GM23248 (cell line): ENCODE results near the gene APP. TPM values are rescaled to one million over a fixed set of nuclear protein-coding genes. Genes with fewer than 3 reads are reported as not detected.
A peak's percentile ranks its signal among the peaks of the same experiment; 100 is the strongest.

Source experiments
- DNase-seq: peaks from one replicate; pipeline ENCODE4 v3.0.0-alpha.2; 2015
- H2AFZ ChIP-seq: fragments of 200-600 bp; sonication (generic); 2 replicates; pipeline ENCODE4 v1.6.1; 2016; ENCODE audit warnings: antibody characterized with exemption
- H3F3A ChIP-seq: fragments of 200-600 bp; sonication (generic); 2 replicates; pipeline ENCODE4 v1.6.1; 2016; ENCODE audit warnings: mild to moderate bottlenecking, antibody characterized with exemption, mixed run types; ENCODE audit not compliant: insufficient read depth
- H3K27ac ChIP-seq: fragments of 200-600 bp; sonication (generic); 2 replicates; pipeline ENCODE4 v1.5.1; 2016; ENCODE audit warnings: mild to moderate bottlenecking
- H3K27me3 ChIP-seq: fragments of 200-600 bp; sonication (generic); replicated peaks from 2 replicates; pipeline ENCODE4 v1.6.1; 2016; ENCODE audit warnings: mild to moderate bottlenecking; ENCODE audit not compliant: insufficient read depth
- H3K36me3 ChIP-seq: fragments of 200-600 bp; sonication (generic); 2 replicates; pipeline ENCODE4 v1.6.1; 2016; ENCODE audit warnings: low read depth, mild to moderate bottlenecking
- H3K4me1 ChIP-seq: fragments of 200-600 bp; sonication (generic); 2 replicates; pipeline ENCODE4 v1.6.1; 2016; ENCODE audit warnings: mild to moderate bottlenecking; ENCODE audit not compliant: insufficient read depth
- H3K4me2 ChIP-seq: fragments of 200-600 bp; sonication (generic); one replicate; pipeline ENCODE4 v1.6.1; 2016; ENCODE audit warnings: mild to moderate bottlenecking; ENCODE audit not compliant: unreplicated experiment
- H3K4me3 ChIP-seq: fragments of 200-600 bp; sonication (generic); 2 replicates; pipeline ENCODE4 v1.5.1; 2016; ENCODE audit warnings: mild to moderate bottlenecking
- H3K79me2 ChIP-seq: fragments of 200-600 bp; sonication (generic); 2 replicates; pipeline ENCODE4 v1.6.1; 2016; ENCODE audit warnings: mild to moderate bottlenecking; ENCODE audit not compliant: insufficient read depth
- H3K9ac ChIP-seq: fragments of 200-600 bp; sonication (generic); 2 replicates; pipeline ENCODE4 v1.6.1; 2016; ENCODE audit warnings: mild to moderate bottlenecking
- H3K9me2 ChIP-seq: fragments of 200-600 bp; sonication (generic); 2 replicates; pipeline ENCODE4 v1.6.1; 2016; ENCODE audit warnings: mixed run types, mild to moderate bottlenecking, moderate library complexity; ENCODE audit not compliant: insufficient read depth
- H3K9me3 ChIP-seq: fragments of 200-600 bp; sonication (generic); one replicate; pipeline ENCODE4 v1.6.1; 2017; ENCODE audit warnings: low read depth
- H4K20me1 ChIP-seq: fragments of 200-600 bp; sonication (generic); 2 replicates; pipeline ENCODE4 v1.6.0; 2016; ENCODE audit not compliant: insufficient read depth
- EZH2 ChIP-seq: fragments of 200-600 bp; sonication (generic); IDR thresholded peaks from 2 replicates; pipeline ENCODE4 v1.6.1; 2018; ENCODE audit warnings: antibody characterized with exemption, mild to moderate bottlenecking; ENCODE audit not compliant: insufficient read depth, poor library complexity, severe bottlenecking
- EZH2phosphoT487 ChIP-seq: fragments of 200-600 bp; sonication (generic); IDR thresholded peaks from 2 replicates; pipeline ENCODE4 v1.6.1; 2018; ENCODE audit warnings: antibody characterized with exemption, moderate library complexity, mild to moderate bottlenecking, low read depth; ENCODE audit not compliant: insufficient read depth
- WGBS, 2 experiments: methylation state at CpG; one replicate each; pipeline ENCODE4 v1.1.6; 2015 to 2017; ENCODE audit warnings: low lambda C conversion rate in 2 of 2, low coverage in 1 of 2; ENCODE audit errors: missing lambda C conversion rate in 2 of 2; 5-methylcytosine and 5-hydroxymethylcytosine counted together
- in situ Hi-C: fragments of 300-500 bp; cut with MboI; formaldehyde crosslinking; loops from 2 replicates; pipeline ENCODE4 v1.15.0; 2020
- polyA plus RNA-seq: library from polyadenylated mRNA; unstranded; fragments of >200 nt; fragmentation: Nextera tagmentation; extraction: Ambion mirVana; gene quantifications from 2 replicates; pipeline ENCODE4 v1.2.1, GENCODE V29; 2016
- total RNA-seq: library from RNA; depleted of rRNA; stranded (reverse); fragments of >200 nt; shearing (Covaris generic); gene quantifications from 2 replicates; pipeline ENCODE4 v1.2.3, GENCODE V29; 2014

APP gene
- total and polyA plus RNA-seq, 2 experiments from 2014 or later, result 35.0 to 292 TPM

DNA sequence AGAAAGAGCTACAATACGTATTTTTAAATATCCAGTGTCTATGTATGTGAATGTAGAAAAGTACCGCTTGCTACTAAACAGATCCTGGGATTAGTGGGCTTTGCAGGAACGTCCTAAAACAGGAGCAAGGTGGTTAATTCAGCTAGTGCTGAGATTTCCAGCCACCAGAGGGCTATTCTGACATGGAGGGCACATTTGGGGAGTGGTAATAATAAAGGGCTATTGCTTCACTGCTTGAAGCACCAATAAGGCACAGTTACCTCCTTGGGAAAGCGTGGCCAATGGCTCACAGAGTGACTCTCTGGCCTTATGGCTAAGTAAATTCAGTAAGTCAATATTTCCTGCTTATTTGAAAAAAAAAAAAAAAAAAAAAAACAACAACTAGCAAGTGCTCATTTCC, 283.4 kb downstream of the APP start:
- H3K36me3 ChIP-seq, result peaks cover 16% of the 10 kb centered on the region
- H3K4me2 ChIP-seq, result no peak overlapping the region
- H2AFZ ChIP-seq, result no peak overlapping the region
- in situ Hi-C loops, result loop anchor here (25.0 kb wide), 2 partner anchors 275 to 825 kb away; partner anchors contain the start of gene APP
- H3K9ac ChIP-seq, result no peak overlapping the region
- 97 to 99% methylated on average over 4 of the region's 4 CpGs for WGBS, 2 experiments
- H3K79me2 ChIP-seq, result no peaks in the 10 kb centered on the region
- no peaks in the 10 kb centered on the region for H3K9me3 ChIP-seq
- no peaks in the 10 kb centered on the region for H3K9me2 ChIP-seq
- peak; percentile 15 for DNase-seq
- H4K20me1 ChIP-seq, result no peaks in the 10 kb centered on the region
- no peaks in the 10 kb centered on the region for H3K27me3 ChIP-seq
- no peaks in the 10 kb centered on the region for H3K4me1 ChIP-seq
- H3K27ac ChIP-seq, result no peak overlapping the region
- no peak overlapping the region for H3K4me3 ChIP-seq
- H3F3A ChIP-seq, result no peaks in the 10 kb centered on the region
- TF ChIP-seq EZH2phosphoT487 (no peak), EZH2 (no peak)

DNA sequence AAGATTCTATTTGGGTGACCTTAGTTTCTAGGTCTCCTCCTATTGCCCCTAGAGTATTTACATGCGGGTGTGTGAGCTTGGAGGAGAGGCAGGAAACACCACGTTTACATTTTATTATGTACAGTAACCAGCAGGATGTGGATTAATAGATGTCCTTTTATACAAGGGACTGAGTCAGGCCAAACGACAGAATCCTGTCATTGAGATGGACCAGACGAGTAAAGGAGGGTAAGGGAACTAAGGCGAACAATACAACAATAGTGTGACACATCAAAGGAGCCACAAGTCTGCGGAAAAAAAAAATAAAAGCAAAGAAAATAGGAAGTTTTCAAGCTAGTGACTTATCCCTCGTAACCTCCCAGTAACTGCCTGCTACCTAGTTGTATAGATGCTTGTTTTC, 284.7 kb downstream of the APP start:
- Histone ChIP-seq H3K4me2 (no peak overlapping the region), H3K9me3 (no peaks in the 10 kb centered on the region), H3K9ac (no peak overlapping the region), H4K20me1 (no peaks in the 10 kb centered on the region), H3K27me3 (no peaks in the 10 kb centered on the region), H3K27ac (no peak overlapping the region), H3K4me1 (no peaks in the 10 kb centered on the region), H3K36me3 (peaks cover 6% of the 10 kb centered on the region), H3K79me2 (no peaks in the 10 kb centered on the region), H3K4me3 (no peak overlapping the region), H3F3A (no peaks in the 10 kb centered on the region), H2AFZ (no peak overlapping the region), H3K9me2 (no peaks in the 10 kb centered on the region)
- no peak for TF ChIP-seq EZH2
- no peak for TF ChIP-seq EZH2phosphoT487
- 83 to 84% methylated on average over 7 of the region's 7 CpGs for WGBS, 2 experiments
- in situ Hi-C loops, result loop anchor here (25.0 kb wide), 2 partner anchors 276 to 826 kb away; partner anchors contain the start of gene APP
- no peak for DNase-seq

- 52 to 65% methylated on average over 4 of the region's 4 CpGs for whole genome bisulfite sequencing, 2 experiments
- Histone ChIP-seq H4K20me1 (no peaks in the 10 kb centered on the region), H3K36me3 (peaks cover 3% of the 10 kb centered on the region), H3K9ac (no peak overlapping the region), H3K27ac (no peak overlapping the region), H3K79me2 (no peaks in the 10 kb centered on the region), H3K9me2 (no peaks in the 10 kb centered on the region), H3K27me3 (no peaks in the 10 kb centered on the region), H3K4me3 (no peak overlapping the region), H2AFZ (no peak overlapping the region), H3K9me3 (no peaks in the 10 kb centered on the region), H3K4me1 (no peaks in the 10 kb centered on the region), H3K4me2 (no peak overlapping the region), H3F3A (no peaks in the 10 kb centered on the region)
- TF ChIP-seq EZH2phosphoT487, result no peak
- no peak for TF ChIP-seq EZH2
- in situ Hi-C loops, result loop anchor here (25.0 kb wide), 2 partner anchors 277 to 827 kb away; partner anchors contain the start of gene APP
- DNase-seq, result no peak
These were observed 285.2 kb downstream of the APP start for GRCh38 chr21:25885405-25885804.

- Histone ChIP-seq H3K9me3 (no peaks in the 10 kb centered on the region), H2AFZ (no peak overlapping the region), H3K27ac (no peak overlapping the region), H3K4me3 (no peak overlapping the region), H4K20me1 (no peaks in the 10 kb centered on the region), H3K36me3 (peaks cover 3% of the 10 kb centered on the region), H3K9me2 (no peaks in the 10 kb centered on the region), H3K4me1 (no peaks in the 10 kb centered on the region), H3K79me2 (no peaks in the 10 kb centered on the region), H3F3A (no peaks in the 10 kb centered on the region), H3K27me3 (no peaks in the 10 kb centered on the region), H3K9ac (no peak overlapping the region), H3K4me2 (no peak overlapping the region)
- DNase-seq, result no peak
- TF ChIP-seq EZH2 (no peak), EZH2phosphoT487 (no peak)
- 96 to 98% methylated on average over 2 of the region's 2 CpGs for WGBS, 2 experiments
- in situ Hi-C loops, result loop anchor here (25.0 kb wide), 2 partner anchors 278 to 828 kb away; partner anchors contain the start of gene APP
These were observed 286.3 kb downstream of the APP start for GRCh38 chr21:25884311-25884710.
